Measurements from ENCODE around the gene TAF10.

TAF10 gene

GRCh38 chr11:6612213-6613041 lies at the start of gene TAF10:
Gene TAF10, minus strand, starts transcription at chr11:6612216. Its CDS starts 27 bp downstream, at chr11:6612189.
- peak within 1 kb of the TSS; percentile 66 for H3K4me3 ChIP-seq (ENCODE audit: low read depth, low read length)
- peak; percentile 55; the same call in 1 of the 2 replicates for TF ChIP-seq CTCF (IDR thresholded peaks at IDR 0.05; ENCODE audit: borderline replicate concordance, insufficient read depth, low read depth, low read length)

- H3K4me3 ChIP-seq (ENCODE audit: low read depth, low read length) = no peak overlapping the region
- no peak for TF ChIP-seq CTCF (IDR thresholded peaks at IDR 0.05; ENCODE audit: borderline replicate concordance, insufficient read depth, low read depth, low read length)
Measured at GRCh38 chr11:6660712-6661111, 48.7 kb upstream of the TAF10 start.

- no peak overlapping the region for H3K4me3 ChIP-seq (ENCODE audit: low read depth, low read length)
- TF ChIP-seq CTCF (IDR thresholded peaks at IDR 0.05; ENCODE audit: borderline replicate concordance, insufficient read depth, low read depth, low read length) = no peak
Measured at GRCh38 chr11:6658647-6659046, 46.6 kb upstream of the TAF10 start.

- TF ChIP-seq CTCF (IDR thresholded peaks at IDR 0.05; ENCODE audit: borderline replicate concordance, insufficient read depth, low read depth, low read length) = no peak
- no peak overlapping the region for H3K4me3 ChIP-seq (ENCODE audit: low read depth, low read length)
Measured at GRCh38 chr11:6657346-6657745, 45.3 kb upstream of the TAF10 start.

- H3K4me3 ChIP-seq (ENCODE audit: low read depth, low read length) = no peak overlapping the region
- no peak for TF ChIP-seq CTCF (IDR thresholded peaks at IDR 0.05; ENCODE audit: borderline replicate concordance, insufficient read depth, low read depth, low read length)
Measured at GRCh38 chr11:6656936-6657335, 44.9 kb upstream of the TAF10 start.

- no peak for TF ChIP-seq CTCF (IDR thresholded peaks at IDR 0.05; ENCODE audit: borderline replicate concordance, insufficient read depth, low read depth, low read length)
- no peak overlapping the region for H3K4me3 ChIP-seq (ENCODE audit: low read depth, low read length)
Measured at GRCh38 chr11:6656584-6656915, 44.5 kb upstream of the TAF10 start.

Data from GM12875 (cell line).